SU-DHL-6 (cell line): Measurements from ENCODE around the gene DCC.

Experiments used
- H2AFZ ChIP-seq: fragments of 200-600 bp; sonication (generic); 2 replicates; pipeline ENCODE4 v1.6.1; 2014; ENCODE audit warnings: low read depth, mild to moderate bottlenecking, moderate library complexity, mixed read lengths, antibody characterized with exemption, low read length; ENCODE audit not compliant: severe bottlenecking
- H3F3A ChIP-seq: fragments of 200-600 bp; shearing (Covaris generic); 2 replicates; pipeline ENCODE4 v1.6.0; 2016; ENCODE audit warnings: antibody characterized with exemption, mild to moderate bottlenecking; ENCODE audit not compliant: insufficient read depth
- H3K27ac ChIP-seq: fragments of 200-600 bp; sonication (generic); 2 replicates; pipeline ENCODE4 v1.5.1; 2016; ENCODE audit warnings: low read depth, mild to moderate bottlenecking, low read length, moderate library complexity, mixed read lengths
- H3K27me3 ChIP-seq: fragments of 200-600 bp; sonication (generic), shearing (Covaris generic); 2 replicates; pipeline ENCODE4 v1.6.0; 2014; ENCODE audit warnings: mild to moderate bottlenecking, low read length
- H3K36me3 ChIP-seq: fragments of 200-600 bp; sonication (generic); 2 replicates; pipeline ENCODE4 v1.6.1; 2014; ENCODE audit warnings: mild to moderate bottlenecking, low read length, mixed read lengths
- H3K4me2 ChIP-seq: fragments of 300-600, 200-600 bp; shearing (Covaris generic), sonication (generic); 2 replicates; pipeline ENCODE4 v1.6.0; 2014; ENCODE audit warnings: low read length, low read depth, mild to moderate bottlenecking; ENCODE audit not compliant: poor library complexity, severe bottlenecking
- H3K4me3 ChIP-seq: fragments of 200-600 bp; sonication (generic); 2 replicates; pipeline ENCODE4 v1.5.1; 2014; ENCODE audit warnings: antibody characterized with exemption, low read length, mild to moderate bottlenecking, mixed read lengths; ENCODE audit not compliant: insufficient read depth, poor library complexity, severe bottlenecking
- H3K79me2 ChIP-seq: fragments of 200-600 bp; sonication (generic); 2 replicates; pipeline ENCODE4 v1.6.1; 2014; ENCODE audit warnings: mild to moderate bottlenecking, low read length, moderate library complexity; ENCODE audit not compliant: insufficient read depth
- H3K9ac ChIP-seq: fragments of 200-600 bp; sonication (generic); 2 replicates; pipeline ENCODE4 v1.7.0; 2014; ENCODE audit warnings: mild to moderate bottlenecking, low read length
- H3K9me2 ChIP-seq: fragments of 200-600 bp; sonication (generic); replicated peaks from 2 replicates; pipeline ENCODE4 v1.6.1; 2014; ENCODE audit warnings: low read length; ENCODE audit not compliant: insufficient read depth
- H3K9me3 ChIP-seq: fragments of 200-600 bp; sonication (generic); 2 replicates; pipeline ENCODE4 v1.6.1; 2014; ENCODE audit warnings: low read length, mixed read lengths; ENCODE audit not compliant: insufficient read depth
- H4K20me1 ChIP-seq: fragments of 200-600 bp; sonication (generic); 2 replicates; pipeline ENCODE4 v1.6.1; 2014; ENCODE audit warnings: low read depth, mild to moderate bottlenecking, antibody characterized with exemption, low read length, moderate library complexity, mixed read lengths
- CTCF ChIP-seq: fragments of 200-600 bp; sonication (generic); IDR thresholded peaks from one replicate; pipeline ENCODE4 v1.5.1; 2017; ENCODE audit warnings: antibody characterized with exemption, mild to moderate bottlenecking, low read length, moderate library complexity; ENCODE audit not compliant: insufficient read depth, poor library complexity, severe bottlenecking
- EZH2phosphoT487 ChIP-seq: fragments of 200-600 bp; sonication (generic), shearing (Covaris generic); conservative IDR thresholded peaks from 2 replicates; pipeline ENCODE4 v1.6.1; 2018; ENCODE audit warnings: mild to moderate bottlenecking, antibody characterized with exemption, low read length, moderate library complexity, mixed read lengths

The DCC gene

GRCh38 chr18:53486296-53486695 is 1146.3 kb downstream of the DCC start:
- Histone ChIP-seq H3K9me2 (no peaks in the 10 kb centered on the region), H3K9me3 (no peaks in the 10 kb centered on the region), H3K4me2 (no peak overlapping the region), H3K27me3 (no peaks in the 10 kb centered on the region), H3F3A (no peaks in the 10 kb centered on the region), H3K27ac (no peak overlapping the region), H3K4me3 (no peak overlapping the region), H3K79me2 (no peaks in the 10 kb centered on the region), H4K20me1 (no peaks in the 10 kb centered on the region), H3K36me3 (no peaks in the 10 kb centered on the region), H2AFZ (no peak overlapping the region), H3K9ac (no peak overlapping the region)
- no peak for TF ChIP-seq CTCF
- no peak for TF ChIP-seq EZH2phosphoT487

- Histone ChIP-seq H3K4me3 (no peak overlapping the region), H3K79me2 (no peaks in the 10 kb centered on the region), H3K36me3 (no peaks in the 10 kb centered on the region), H3K9ac (no peak overlapping the region), H4K20me1 (no peaks in the 10 kb centered on the region), H3K4me2 (no peak overlapping the region), H3K27me3 (no peaks in the 10 kb centered on the region), H3K9me2 (no peaks in the 10 kb centered on the region), H2AFZ (no peak overlapping the region), H3K9me3 (0 out of 2 replicates have a peak, but pooled peaks cover 3% of the 10 kb centered on the region), H3K27ac (no peak overlapping the region), H3F3A (no peaks in the 10 kb centered on the region)
- TF ChIP-seq EZH2phosphoT487, result no peak
- TF ChIP-seq CTCF, result no peak
Measured at GRCh38 chr18:53489266-53489665, 1149.3 kb downstream of the DCC start.

DNA sequence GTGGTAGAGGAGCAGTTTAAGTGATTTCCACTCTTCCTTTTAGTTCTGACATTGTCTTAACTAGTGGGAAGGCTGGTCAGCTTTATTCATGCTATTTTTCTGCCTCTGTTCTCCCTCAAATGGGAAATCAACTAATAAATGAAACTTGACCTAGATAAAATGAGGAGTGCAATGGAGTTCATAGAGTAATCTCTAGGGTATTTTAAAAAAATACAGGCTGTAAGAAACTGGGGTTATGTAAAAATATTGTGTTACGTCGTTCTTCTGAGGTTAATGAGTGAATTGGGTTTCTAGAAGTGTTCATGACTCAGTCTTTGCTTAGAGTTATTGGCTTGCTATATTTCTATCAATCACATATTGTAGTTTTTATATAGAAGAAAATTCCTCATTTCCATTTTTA is 1150.0 kb downstream of the DCC start:
- Histone ChIP-seq H3F3A (no peaks in the 10 kb centered on the region), H4K20me1 (no peaks in the 10 kb centered on the region), H3K4me3 (no peak overlapping the region), H3K79me2 (no peaks in the 10 kb centered on the region), H3K27me3 (no peaks in the 10 kb centered on the region), H3K9ac (no peak overlapping the region), H2AFZ (no peak overlapping the region), H3K36me3 (no peaks in the 10 kb centered on the region), H3K4me2 (no peak overlapping the region), H3K9me3 (0 out of 2 replicates have a peak, but pooled peaks cover 3% of the 10 kb centered on the region), H3K27ac (no peak overlapping the region), H3K9me2 (no peaks in the 10 kb centered on the region)
- TF ChIP-seq EZH2phosphoT487, result no peak
- no peak for TF ChIP-seq CTCF

- H3K27ac ChIP-seq, result no peak overlapping the region
- H3K4me2 ChIP-seq, result no peak overlapping the region
- H3K9me3 ChIP-seq, result 0 out of 2 replicates have a peak, but pooled peaks cover 3% of the 10 kb centered on the region
- no peak overlapping the region for H3K9ac ChIP-seq
- H3K27me3 ChIP-seq, result no peaks in the 10 kb centered on the region
- H3K79me2 ChIP-seq, result no peaks in the 10 kb centered on the region
- no peaks in the 10 kb centered on the region for H3K9me2 ChIP-seq
- TF ChIP-seq CTCF (no peak), EZH2phosphoT487 (no peak)
- no peak overlapping the region for H2AFZ ChIP-seq
- H3F3A ChIP-seq, result no peaks in the 10 kb centered on the region
- no peak overlapping the region for H3K4me3 ChIP-seq
- no peaks in the 10 kb centered on the region for H4K20me1 ChIP-seq
- no peaks in the 10 kb centered on the region for H3K36me3 ChIP-seq
Measured at GRCh38 chr18:53496028-53496427, 1156.0 kb downstream of the DCC start.
